ENCODE results near the gene CLASP1. TPM values are rescaled to one million over a fixed set of nuclear protein-coding genes. Genes with fewer than 3 reads are reported as not detected.

The CLASP1 gene
- total RNA-seq, 2 experiments from 2014 or later = 33.8 to 72.4 TPM

GRCh38 chr2:121653035-121653434 lies 3.8 kb upstream of the CLASP1 start:
- peaks cover 27% of the 10 kb centered on the region for H3K79me2 ChIP-seq (ENCODE audit: insufficient read depth, low read depth, low read length)
- intact Hi-C loops (cut with micrococcal nuclease; ENCODE audit: unreplicated experiment) = no loop called here

GRCh38 chr2:121650315-121650930 lies 1.2 kb upstream of the CLASP1 start:
- H3K79me2 ChIP-seq (ENCODE audit: insufficient read depth, low read depth, low read length) = peaks cover 53% of the 10 kb centered on the region
- peak overlapping the region; percentile 81 for H3K4me2 ChIP-seq (ENCODE audit: low read length)
- H3K9me3 ChIP-seq (ENCODE audit: low read length) = no peaks in the 10 kb centered on the region
- H3K9me2 ChIP-seq (ENCODE audit: insufficient read depth, low read length) = no peaks in the 10 kb centered on the region
- peak overlapping the region; percentile 85 for H3K27ac ChIP-seq (ENCODE audit: low read depth, low read length, poor library complexity, severe bottlenecking)
- H3K4me1 ChIP-seq (ENCODE audit: insufficient read depth, low read length, poor library complexity, severe bottlenecking) = peaks cover 32% of the 10 kb centered on the region
- TSS peak; percentile 82 for BruUV-seq (replicated peaks)
- ChIA-PET POLR2A (interaction anchor here (0.6 to 7.2 kb wide), 10 partner anchors 10 to 219 kb away, joined by 3 to 55 read pairs (median 3); partner anchors contain the start of gene RNU4ATAC), CTCF (ENCODE audit: unreplicated experiment) (interaction anchor here (0.6 kb wide), 2 partner anchors 40 to 268 kb away, joined by 3 read pairs; no protein-coding TSS in a partner anchor)
- H4K20me1 ChIP-seq (ENCODE audit: insufficient read depth, low read length) = peaks cover 4% of the 10 kb centered on the region; the same call in 1 of the 2 replicates
- peak overlapping the region; percentile 90 for H3K4me3 ChIP-seq (ENCODE audit: low read depth, low read length, poor library complexity, severe bottlenecking)
- intact Hi-C loops (cut with micrococcal nuclease; ENCODE audit: unreplicated experiment) = no loop called here
- peak overlapping the region; percentile 69; the same call in 1 of the 2 replicates for H2AFZ ChIP-seq (ENCODE audit: low read length)
- H3K36me3 ChIP-seq (ENCODE audit: insufficient read depth, low read length) = no peaks in the 10 kb centered on the region
- DNase-seq (ENCODE audit: low spot score) = peak; percentile 63
- TF ChIP-seq CTCF (conservative IDR thresholded peaks at IDR 0.05; ENCODE audit: low read length) = no peak
- TF ChIP-seq EZH2phosphoT487 (IDR thresholded peaks at IDR 0.05; ENCODE audit: borderline replicate concordance, low read depth, low read length) = no peak

More at GRCh38 chr2:121653035-121653434, 3.8 kb upstream of the CLASP1 start:
- Histone ChIP-seq H3K9me2 (ENCODE audit: insufficient read depth, low read length) (no peaks in the 10 kb centered on the region), H3K36me3 (ENCODE audit: insufficient read depth, low read length) (no peaks in the 10 kb centered on the region), H2AFZ (ENCODE audit: low read length) (no peak overlapping the region), H3K4me2 (ENCODE audit: low read length) (no peak overlapping the region), H3K4me1 (ENCODE audit: insufficient read depth, low read length, poor library complexity, severe bottlenecking) (peaks cover 19% of the 10 kb centered on the region), H3K4me3 (ENCODE audit: low read depth, low read length, poor library complexity, severe bottlenecking) (no peak overlapping the region), H3K27ac (ENCODE audit: low read depth, low read length, poor library complexity, severe bottlenecking) (no peak overlapping the region), H3K9me3 (ENCODE audit: low read length) (no peaks in the 10 kb centered on the region), H4K20me1 (ENCODE audit: insufficient read depth, low read length) (no peaks in the 10 kb centered on the region)
- no TSS peak for BruUV-seq (replicated peaks)
- POLR2A ChIA-PET = no interaction called here
- CTCF ChIA-PET (ENCODE audit: unreplicated experiment) = no interaction called here
- no peak for TF ChIP-seq CTCF (conservative IDR thresholded peaks at IDR 0.05; ENCODE audit: low read length)
- TF ChIP-seq EZH2phosphoT487 (IDR thresholded peaks at IDR 0.05; ENCODE audit: borderline replicate concordance, low read depth, low read length) = no peak
- DNase-seq (ENCODE audit: low spot score) = no peak
